Raji (cell line): ENCODE data around the gene AMZ2.
A peak's percentile ranks its signal among the peaks of the same experiment; 100 is the strongest.

Source experiments
- POLR2A ChIP-seq: IDR thresholded peaks from 2 replicates; pipeline ENCODE4 v1.6.1; 2011; ENCODE audit warnings: low read depth, low read length, control low read depth; ENCODE audit not compliant: insufficient read depth

Gene AMZ2

DNA sequence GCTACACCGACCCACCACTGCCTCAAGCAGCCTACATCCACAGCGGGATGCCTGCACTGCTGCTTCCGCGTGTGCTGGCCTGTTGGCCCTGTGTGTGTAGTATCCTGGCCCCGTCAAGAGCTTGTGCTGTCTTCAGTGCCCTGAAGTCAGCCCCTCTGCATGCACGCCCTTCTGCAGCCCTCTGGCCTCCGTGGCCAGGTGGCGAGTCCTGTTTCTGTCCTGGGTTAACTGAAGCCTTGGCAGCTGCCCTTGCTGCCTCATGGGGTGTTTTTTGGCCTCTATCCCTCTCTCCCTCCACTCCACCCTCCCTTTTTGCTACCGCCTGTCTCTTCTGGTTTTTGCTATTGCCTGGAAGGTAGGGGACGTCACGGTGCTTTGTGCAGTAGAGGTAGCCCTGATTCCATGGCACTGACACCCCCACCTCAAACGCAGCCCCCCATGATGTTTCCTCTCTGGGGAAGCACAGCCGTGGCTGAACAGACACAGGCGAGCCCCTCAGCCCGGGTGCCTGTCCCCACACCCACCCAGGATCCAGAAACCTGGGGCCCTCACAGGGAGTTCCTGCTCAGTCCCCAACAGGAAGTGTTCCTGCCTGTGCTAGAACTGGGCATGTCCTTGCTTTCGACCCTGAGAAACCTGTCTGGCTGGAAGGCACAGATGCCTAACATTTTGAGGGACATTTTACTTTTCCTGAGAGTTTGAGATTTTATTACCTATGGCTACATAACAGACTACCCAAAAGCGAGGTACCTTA lies 18.8 kb upstream of the AMZ2 start:
- no peak for TF ChIP-seq POLR2A

DNA sequence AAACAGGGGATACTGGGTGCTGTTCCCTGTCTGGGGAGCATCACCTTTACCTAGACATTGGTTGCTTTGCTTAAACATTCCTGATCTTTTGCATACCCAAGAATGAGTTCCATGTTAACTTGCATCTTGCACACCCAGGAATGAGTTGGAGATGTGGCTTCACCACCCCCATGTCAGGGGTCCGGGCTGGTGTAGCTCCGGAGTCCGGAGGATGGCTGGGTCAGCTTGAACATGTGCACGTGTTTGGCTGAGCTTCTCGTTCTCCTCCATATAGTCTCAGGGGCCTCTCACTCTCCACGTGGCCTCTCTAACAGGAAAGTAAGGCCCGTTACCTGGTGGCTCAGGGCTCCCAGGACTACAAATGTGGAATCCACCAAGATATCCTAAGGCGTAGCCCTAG lies 18.2 kb upstream of the AMZ2 start:
- no peak for TF ChIP-seq POLR2A

DNA sequence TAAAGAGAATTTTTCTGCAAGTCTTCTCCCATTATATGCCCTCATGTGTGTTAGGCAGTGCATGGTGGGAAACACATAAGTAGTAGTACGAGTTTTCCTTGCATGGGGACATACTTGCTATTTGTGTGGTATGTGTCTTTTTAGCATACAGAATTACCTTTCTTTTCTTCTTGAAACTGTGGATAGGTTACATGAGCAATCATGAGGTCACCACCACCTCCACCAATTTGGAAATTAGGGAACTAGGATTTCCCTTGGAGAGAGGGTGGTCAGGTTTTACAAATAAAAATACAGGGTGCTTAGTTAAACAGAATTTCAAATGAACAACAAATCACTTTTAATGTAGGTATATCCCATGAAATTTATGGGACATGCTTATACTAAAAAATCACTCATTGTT lies 16.3 kb upstream of the AMZ2 start:
- TF ChIP-seq POLR2A, result no peak

DNA sequence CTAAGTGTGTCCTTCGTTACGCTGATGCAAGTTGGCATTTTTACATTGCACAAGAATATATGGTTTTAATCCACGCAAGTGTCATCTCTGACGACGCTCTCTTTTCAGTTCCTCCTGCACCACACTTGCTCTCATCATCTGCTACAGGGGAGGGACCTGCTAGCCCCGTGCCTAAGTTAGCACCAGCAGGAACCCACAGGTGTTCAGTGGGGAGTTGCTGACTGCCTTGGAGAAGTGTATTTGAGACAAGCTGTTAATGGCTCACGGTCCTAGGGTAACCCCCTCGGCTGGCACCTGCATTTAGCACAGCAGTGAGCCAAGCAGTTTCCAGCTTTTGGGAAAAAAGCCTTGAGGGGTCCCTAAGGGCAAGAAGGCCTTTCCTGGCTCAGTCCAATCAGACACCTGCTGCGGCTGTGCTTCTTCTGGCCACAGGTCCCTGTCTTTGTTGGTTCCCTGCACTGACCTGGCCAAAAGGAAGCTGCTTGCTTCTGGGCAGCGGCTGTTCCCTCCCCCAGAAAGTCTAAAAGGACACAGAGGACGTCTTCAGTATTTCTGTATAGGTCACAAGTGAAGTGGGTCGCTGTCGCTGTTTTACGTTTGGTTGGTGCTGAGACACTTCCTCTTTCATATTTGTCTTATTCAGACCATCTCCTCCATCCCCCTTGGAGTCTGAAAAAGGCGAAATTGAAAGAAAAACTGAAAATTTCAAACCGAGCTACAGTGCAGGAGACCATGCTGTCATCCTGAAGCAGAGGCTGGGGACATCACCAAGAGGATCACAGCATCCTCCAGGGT lies 10.3 kb upstream of the AMZ2 start:
- TF ChIP-seq POLR2A, result peak; percentile 66

DNA sequence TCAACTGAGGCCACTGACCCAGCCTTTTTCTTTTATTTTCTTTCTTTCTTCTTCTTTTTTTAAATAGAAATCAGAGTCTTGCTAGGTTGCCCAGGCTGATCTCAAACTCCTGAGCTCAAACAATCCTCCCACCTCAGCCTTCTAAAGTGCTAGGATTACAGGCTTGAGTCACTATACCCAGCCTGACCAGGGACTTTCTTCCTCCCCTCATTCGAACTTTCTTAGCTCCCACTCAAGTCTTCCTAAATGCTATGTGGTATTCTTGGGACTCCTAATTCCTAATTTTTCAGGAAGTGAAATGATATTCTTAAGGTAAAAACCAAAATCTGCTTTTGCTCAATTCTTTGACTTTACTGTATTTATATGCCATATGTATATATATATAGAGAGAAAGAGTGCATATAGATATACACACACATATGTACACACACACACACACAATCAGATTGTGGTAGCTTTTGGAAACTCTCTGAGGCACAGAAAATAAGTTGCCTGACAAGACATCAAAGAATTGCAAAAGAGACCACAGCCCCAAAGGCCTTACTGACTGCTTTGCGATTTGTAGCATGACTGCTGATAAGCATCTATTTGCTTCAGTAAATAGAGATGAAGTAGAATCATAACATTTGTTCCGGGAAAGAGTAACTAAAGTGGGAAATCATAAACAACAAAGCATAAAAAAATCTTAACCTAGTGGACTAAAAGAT lies 9.5 kb upstream of the AMZ2 start:
- TF ChIP-seq POLR2A, result no peak

DNA sequence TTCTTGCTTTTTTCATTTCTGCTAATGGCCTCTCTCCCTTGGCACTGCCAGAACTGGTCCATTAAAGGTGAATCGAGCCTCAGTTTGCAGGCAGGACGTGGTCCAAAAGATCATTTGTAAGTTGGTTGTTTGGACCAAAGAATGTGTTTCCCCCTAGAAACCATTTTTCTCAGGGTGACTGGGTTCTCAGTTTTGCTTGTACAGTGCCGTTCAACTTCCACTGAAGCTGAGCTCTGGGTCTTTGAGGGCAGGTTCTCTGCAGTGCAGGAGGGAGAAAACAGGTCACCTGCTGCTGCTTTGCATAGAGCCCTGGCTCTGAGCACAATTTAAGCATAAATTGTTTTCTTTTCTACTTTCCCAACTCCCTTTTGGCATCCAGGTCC lies 9.0 kb upstream of the AMZ2 start:
- TF ChIP-seq POLR2A, result peak; percentile 50; the same call in 1 of the 2 replicates

DNA sequence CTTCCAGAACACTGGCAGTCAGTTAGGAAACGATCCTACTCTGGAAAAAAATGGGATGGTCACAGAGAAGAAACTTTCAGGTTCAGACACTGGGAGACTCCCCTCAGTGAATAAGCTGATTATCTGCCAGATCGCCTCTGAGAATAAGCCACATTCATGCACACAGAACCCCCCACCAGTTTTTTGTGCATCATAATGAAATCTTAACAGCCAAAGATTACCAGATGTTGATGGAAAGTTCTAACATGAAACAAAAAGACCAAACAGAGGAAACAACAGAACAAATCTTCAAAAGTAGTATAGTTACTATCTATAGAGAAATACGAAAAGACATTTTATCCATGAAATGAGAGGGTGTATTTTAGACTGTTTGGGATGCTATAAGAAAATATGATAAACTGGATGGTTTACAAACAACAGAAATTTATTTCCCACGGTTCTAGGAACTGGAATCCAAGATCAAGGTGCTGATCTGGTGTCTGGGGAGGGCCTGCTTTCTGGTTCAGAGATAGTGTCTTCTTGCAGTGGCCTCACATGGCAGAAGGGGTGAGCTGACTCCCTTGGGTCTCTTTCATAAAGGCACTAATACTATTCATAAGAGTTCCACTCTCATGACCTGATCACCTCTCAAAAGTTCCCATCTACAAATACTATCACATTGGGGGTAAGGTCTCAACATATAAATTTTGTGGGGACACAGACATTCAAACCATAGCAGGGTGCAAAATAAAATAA lies 8.0 kb upstream of the AMZ2 start:
- no peak for TF ChIP-seq POLR2A

DNA sequence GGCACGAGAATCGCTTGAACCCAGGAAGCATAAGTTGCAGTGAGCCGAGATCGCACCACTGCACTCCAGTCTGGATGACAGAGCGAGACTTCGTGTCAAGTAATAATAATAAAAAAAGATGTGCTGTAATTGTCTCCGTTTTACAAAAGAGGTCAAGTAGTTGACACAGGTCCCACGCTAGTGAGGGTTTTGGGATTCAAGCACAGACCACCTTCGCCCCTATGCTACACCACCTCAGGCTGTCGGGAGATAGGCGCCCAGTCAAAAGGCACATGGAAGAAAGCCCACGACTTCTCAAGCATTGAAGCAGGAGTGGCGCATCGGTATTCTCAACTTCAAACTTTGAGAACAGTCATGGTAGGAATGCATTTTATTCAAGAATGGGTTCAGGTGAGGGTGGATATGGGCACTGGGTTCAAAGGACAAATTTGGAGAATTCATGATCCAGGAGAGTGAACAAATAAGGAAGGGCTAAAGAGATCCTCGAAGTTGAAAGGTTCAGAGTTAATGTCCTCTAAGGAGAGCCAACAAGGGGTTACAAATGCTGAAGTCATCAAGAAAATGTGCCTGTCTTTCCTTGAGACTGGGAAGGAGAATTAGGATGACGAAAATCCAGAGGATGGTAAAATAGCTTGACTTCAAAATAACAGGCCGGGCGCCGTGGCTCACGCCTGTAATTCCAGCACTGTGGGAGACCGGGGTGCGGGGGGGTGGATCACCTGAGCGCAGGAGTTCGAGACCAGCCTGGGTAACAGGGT lies 1.4 kb upstream of the AMZ2 start:
- TF ChIP-seq POLR2A, result peak; percentile 35; the same call in 1 of the 2 replicates

DNA sequence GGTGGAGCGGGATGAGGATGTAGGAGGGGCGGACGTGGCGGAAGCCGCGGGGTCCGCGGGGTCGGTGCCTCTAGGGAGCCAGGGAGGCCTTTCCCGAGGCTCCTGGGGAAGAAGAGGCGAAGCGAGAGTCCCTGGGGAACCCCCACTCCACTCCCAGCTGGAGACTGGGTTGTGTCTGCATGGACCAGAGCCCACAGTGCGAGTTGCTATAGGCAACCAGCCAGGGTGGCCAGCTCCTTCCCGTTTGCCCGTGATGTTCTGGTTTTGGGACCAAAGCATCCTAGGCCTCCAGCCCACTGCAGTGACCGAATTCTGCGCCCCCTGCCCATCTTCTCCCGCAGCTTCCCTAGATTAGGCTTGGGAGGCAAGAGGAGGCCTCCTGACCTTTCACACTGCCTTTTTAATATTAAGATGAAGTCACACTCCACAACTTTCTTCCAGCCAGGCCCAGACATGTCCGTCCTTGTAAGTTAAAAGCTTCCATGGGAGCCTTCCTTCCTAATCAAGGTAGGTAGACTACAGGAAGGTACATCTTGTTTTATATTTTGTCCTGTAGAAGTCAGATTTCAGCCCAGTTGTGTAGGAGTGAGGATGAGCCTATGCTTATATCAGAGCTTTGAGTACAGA lies 469 bp downstream of the AMZ2 start:
- TF ChIP-seq POLR2A, result no peak

DNA sequence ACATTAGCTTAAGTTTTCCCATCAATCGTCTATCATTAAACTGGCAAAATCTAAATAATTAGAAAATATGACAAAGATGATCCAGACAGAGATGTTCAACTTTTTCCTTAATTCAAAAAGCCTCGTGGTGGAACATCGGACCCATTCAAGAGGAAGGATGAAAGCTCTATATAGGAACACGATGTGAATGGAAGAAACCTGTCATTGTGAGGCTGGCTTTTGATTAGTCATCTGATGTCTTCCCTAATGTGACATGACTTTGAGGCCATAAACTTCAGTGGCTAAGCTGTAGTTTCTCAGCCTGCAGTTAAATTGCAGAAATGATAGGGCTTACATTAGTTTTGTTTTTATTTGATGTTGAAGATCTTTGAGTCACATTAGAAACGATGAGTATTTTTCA lies 1.0 kb downstream of the AMZ2 start:
- TF ChIP-seq POLR2A, result no peak

DNA sequence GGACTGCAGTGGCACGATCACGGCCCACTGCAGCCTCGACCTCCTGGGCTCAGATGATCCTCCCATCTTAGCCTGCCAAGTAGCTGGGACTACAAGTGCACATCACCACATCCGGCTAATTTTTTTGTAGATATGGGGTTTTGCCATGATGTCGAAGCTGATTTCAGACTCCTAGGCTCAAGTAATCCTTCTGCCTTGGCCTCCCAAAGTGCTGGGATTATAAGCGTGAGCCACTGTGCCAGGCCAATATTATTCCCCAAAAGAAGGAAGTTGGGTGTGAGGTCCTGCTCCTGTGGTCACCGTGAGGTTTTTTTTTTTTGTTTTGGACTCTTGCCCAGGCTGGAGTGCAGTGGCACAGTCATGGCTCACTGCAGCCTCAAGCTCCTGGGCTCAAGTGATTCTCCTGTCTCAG lies 1.5 kb downstream of the AMZ2 start:
- no peak for TF ChIP-seq POLR2A

DNA sequence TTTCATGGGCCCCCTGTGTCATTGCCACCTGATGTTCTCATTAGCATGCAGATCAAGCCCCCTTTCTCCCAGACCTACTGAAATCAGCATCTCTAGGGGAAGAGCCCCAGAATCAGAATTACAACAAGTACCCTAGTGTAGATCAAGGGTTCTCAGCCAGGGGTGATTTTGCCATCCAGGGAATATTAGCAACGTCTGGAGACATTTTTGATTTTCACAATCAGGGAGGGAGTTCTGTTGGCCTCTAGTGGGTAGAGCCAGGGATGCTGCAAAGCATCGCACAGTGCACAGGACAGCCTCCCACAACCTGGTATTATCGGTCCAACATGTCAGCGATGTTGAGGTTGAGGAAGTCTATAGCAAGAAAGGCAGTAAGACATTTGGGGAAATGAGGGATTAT lies 7.3 kb downstream of the AMZ2 start:
- TF ChIP-seq POLR2A, result no peak

DNA sequence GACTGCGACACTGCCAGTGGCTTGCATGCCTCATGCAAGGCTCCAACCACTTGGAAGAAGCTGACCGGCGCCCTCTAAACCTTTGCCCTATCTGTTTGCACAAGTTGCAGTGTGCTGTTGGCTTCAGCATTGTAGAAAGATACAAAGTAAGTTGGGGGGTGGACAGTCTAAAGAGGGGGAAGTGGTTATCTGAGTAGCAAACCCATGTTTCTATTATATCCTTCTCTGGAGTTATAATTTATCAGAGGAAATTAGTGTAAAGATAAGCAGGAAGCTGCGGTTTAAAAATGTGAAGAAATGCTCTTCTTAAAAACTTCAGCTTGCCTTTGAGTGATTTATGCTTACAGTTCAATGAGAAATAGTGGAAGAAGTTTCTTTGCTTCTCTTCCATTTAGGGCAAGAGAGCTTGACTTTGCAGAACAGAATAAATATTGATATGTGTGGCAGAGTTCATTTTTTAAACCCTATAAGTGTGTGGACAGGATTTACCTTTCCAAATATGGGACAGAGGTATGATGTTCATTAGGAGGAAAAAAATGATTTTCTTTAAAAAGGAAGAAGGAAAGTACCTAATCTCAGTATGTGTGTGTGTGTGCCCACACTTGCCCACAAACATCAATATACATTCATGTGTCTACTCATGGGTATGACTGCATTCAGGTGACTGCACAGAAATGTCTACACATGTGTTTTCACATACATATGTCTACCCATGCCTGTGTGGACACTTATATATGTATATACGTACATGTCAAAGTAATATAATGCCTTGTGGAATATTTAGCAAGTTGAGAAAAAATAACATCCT lies 8.1 kb downstream of the AMZ2 start:
- no peak for TF ChIP-seq POLR2A

DNA sequence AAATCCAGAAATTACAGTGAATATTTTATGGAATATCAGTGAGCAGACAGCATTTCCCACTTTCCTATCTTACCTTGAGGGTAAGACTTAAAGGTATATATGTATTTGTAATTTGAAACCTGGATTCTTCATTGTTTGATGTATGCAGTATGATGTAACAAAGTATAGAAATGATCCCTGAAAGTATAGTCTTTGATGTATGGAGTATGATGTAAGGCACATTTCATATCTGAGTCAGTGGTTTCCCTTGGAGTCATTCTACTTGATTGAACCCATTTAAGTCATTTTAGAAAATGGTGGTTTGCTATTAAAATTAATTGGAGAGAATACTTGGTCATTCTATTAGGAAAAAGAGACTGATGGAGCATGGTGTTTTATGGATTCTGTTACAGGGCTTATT lies 10.1 kb downstream of the AMZ2 start:
- no peak for TF ChIP-seq POLR2A
